Fibroblast of skin of right biceps (primary cell): ENCODE measurements around the gene ZNF155.

Experiments used
- DNase-seq: peaks from one replicate; pipeline ENCODE4 v3.0.0-alpha.2; 2013

The ZNF155 gene

GRCh38 chr19:44005973-44006372 lies 22.0 kb downstream of the ZNF155 start:
- DNase-seq, result no peak

- DNase-seq, result no peak
Measured at GRCh38 chr19:44007473-44007872, 23.5 kb downstream of the ZNF155 start.

- DNase-seq, result no peak
Measured at GRCh38 chr19:44010468-44010867, 26.5 kb downstream of the ZNF155 start.

- no peak for DNase-seq
Measured at GRCh38 chr19:44019498-44019897, 35.5 kb downstream of the ZNF155 start.

GRCh38 chr19:44021221-44021620 lies 37.2 kb downstream of the ZNF155 start:
- no peak for DNase-seq

- DNase-seq, result no peak
Measured at GRCh38 chr19:44024900-44025216, 40.9 kb downstream of the ZNF155 start.

- DNase-seq, result peak; percentile 93
Measured at GRCh38 chr19:44025217-44025936, 41.4 kb downstream of the ZNF155 start, which contains the start of gene ZNF222. Gene ZNF222, plus strand, starts transcription at chr19:44025379. Its CDS starts 58 bp downstream, at chr19:44025437.

GRCh38 chr19:44026622-44027021 lies 42.6 kb downstream of the ZNF155 start:
- no peak for DNase-seq

GRCh38 chr19:44032001-44032610 lies 48.1 kb downstream of the ZNF155 start:
- no peak for DNase-seq

GRCh38 chr19:44042147-44042546 lies 58.2 kb downstream of the ZNF155 start:
- DNase-seq, result no peak
